DND-41 (cell line): ENCODE results near the gene DHX29.

Experiments used
- ATAC-seq: fragments of 200-7000 bp; cut with Tn5 transposase; 3 replicates; pipeline ENCODE4 v1.9.1; 2021; ENCODE audit warnings: low read depth; ENCODE audit not compliant: insufficient read depth
- DNase-seq: peaks from one replicate; pipeline ENCODE4 v3.0.0-alpha.2; 2020
- H2AFZ ChIP-seq: 2 replicates; pipeline ENCODE4 v1.6.0; 2012; ENCODE audit warnings: low read depth, low read length
- H3K27ac ChIP-seq: 2 replicates; pipeline ENCODE4 v1.5.1; 2012; ENCODE audit warnings: low read length, inconsistent platforms
- H3K27me3 ChIP-seq: fragments of 200-600 bp; sonication (generic); 2 replicates; pipeline ENCODE4 v1.6.0; 2012; ENCODE audit warnings: low read length, mild to moderate bottlenecking, inconsistent platforms; ENCODE audit not compliant: insufficient read depth, poor library complexity
- H3K36me3 ChIP-seq: 2 replicates; pipeline ENCODE4 v1.5.1; 2012; ENCODE audit warnings: low read length, inconsistent platforms; ENCODE audit not compliant: insufficient read depth
- H3K4me1 ChIP-seq: 2 replicates; pipeline ENCODE4 v1.5.1; 2012; ENCODE audit warnings: mild to moderate bottlenecking, low read length; ENCODE audit not compliant: insufficient read depth
- H3K4me2 ChIP-seq: 2 replicates; pipeline ENCODE4 v1.6.0; 2012; ENCODE audit warnings: mild to moderate bottlenecking, moderate library complexity, low read length, inconsistent platforms; ENCODE audit not compliant: insufficient read depth
- H3K4me3 ChIP-seq, 2 experiments: fragments of 200-600 bp in 1 of 2; shearing (Covaris generic) in 1 of 2; 2 replicates each; pipeline ENCODE4 v1.5.1; 2012 to 2016; ENCODE audit warnings: inconsistent platforms in 2 of 2, low read length in 2 of 2, mild to moderate bottlenecking in 2 of 2, low read depth in 1 of 2, moderate library complexity in 1 of 2
- H3K79me2 ChIP-seq: 2 replicates; pipeline ENCODE4 v1.6.0; 2012; ENCODE audit warnings: low read length, inconsistent platforms; ENCODE audit not compliant: insufficient read depth
- H3K9ac ChIP-seq: 2 replicates; pipeline ENCODE4 v1.6.0; 2012; ENCODE audit warnings: low read depth, mild to moderate bottlenecking, inconsistent platforms, low read length, moderate library complexity
- H3K9me3 ChIP-seq: 2 replicates; pipeline ENCODE4 v1.5.1; 2012; ENCODE audit warnings: low read length, moderate library complexity, mild to moderate bottlenecking, inconsistent platforms; ENCODE audit not compliant: insufficient read depth, severe bottlenecking
- H4K20me1 ChIP-seq: 2 replicates; pipeline ENCODE4 v1.6.0; 2012; ENCODE audit warnings: low read length; ENCODE audit not compliant: insufficient read depth
- CTCF ChIP-seq: IDR thresholded peaks from 2 replicates; pipeline ENCODE4 v1.5.1; 2012; ENCODE audit warnings: borderline replicate concordance, low read length, moderate library complexity, mild to moderate bottlenecking; ENCODE audit not compliant: poor library complexity, severe bottlenecking; ENCODE audit errors: extremely low read depth
- EZH2 ChIP-seq: IDR thresholded peaks from 3 replicates; pipeline ENCODE4 v1.6.1; 2012; ENCODE audit warnings: borderline replicate concordance, low read depth, mild to moderate bottlenecking, moderate library complexity, low read length, inconsistent platforms; ENCODE audit not compliant: severe bottlenecking

The DHX29 gene

DNA sequence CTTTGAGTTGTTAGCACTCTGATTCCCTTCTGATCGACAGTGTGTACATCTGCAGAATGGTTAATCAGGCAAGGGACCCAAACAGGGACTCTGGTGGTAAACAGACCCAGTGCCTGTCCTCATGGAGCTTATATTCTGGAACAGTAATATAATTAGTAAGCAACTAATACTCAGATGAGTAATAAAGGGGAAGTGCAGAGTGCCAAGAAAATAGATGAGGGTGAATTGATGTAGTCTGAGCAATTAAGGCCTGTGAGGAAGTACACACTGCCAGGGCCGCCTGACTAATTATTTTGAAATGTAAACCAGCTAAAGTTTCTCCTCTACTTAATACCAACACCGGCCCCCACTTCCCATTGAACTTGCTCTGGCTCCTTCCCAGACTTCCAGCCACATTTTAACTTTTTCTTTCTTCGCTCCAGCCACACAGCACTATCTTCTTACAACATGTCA lies 4.2 kb downstream of the DHX29 start:
- H3K4me2 ChIP-seq = no peak overlapping the region
- no peak for DNase-seq

GRCh38 chr5:55300890-55301289 lies 6.6 kb downstream of the DHX29 start:
- no peak overlapping the region for H2AFZ ChIP-seq
- no peak overlapping the region for H3K27ac ChIP-seq
- no peaks in the 10 kb centered on the region for H3K9me3 ChIP-seq
- ATAC-seq = no peak
- peaks cover 37% of the 10 kb centered on the region for H3K36me3 ChIP-seq
- no peaks in the 10 kb centered on the region for H3K27me3 ChIP-seq
- H3K4me3 ChIP-seq = no peak overlapping the region
- peaks cover 18% of the 10 kb centered on the region for H3K4me1 ChIP-seq
- H3K9ac ChIP-seq = no peak overlapping the region
- no peak for TF ChIP-seq CTCF
- no peak for TF ChIP-seq EZH2
- no peak for DNase-seq
- no peak overlapping the region for H3K4me2 ChIP-seq
- H4K20me1 ChIP-seq = peaks cover 7% of the 10 kb centered on the region; the same call in 1 of the 2 replicates
- H3K79me2 ChIP-seq = peaks cover 70% of the 10 kb centered on the region

More for the DNA sequence above, 4.2 kb downstream of the DHX29 start:
- H4K20me1 ChIP-seq = peaks cover 13% of the 10 kb centered on the region; the same call in 1 of the 2 replicates
- H2AFZ ChIP-seq = no peak overlapping the region
- TF ChIP-seq EZH2 (no peak), CTCF (no peak)
- H3K9ac ChIP-seq = no peak overlapping the region
- no peak overlapping the region for H3K27ac ChIP-seq
- no peak overlapping the region for H3K4me3 ChIP-seq
- no peak for ATAC-seq
- H3K79me2 ChIP-seq = peaks cover 89% of the 10 kb centered on the region
- H3K4me1 ChIP-seq = peaks cover 29% of the 10 kb centered on the region
- H3K27me3 ChIP-seq = no peaks in the 10 kb centered on the region
- peaks cover 17% of the 10 kb centered on the region for H3K36me3 ChIP-seq
- no peaks in the 10 kb centered on the region for H3K9me3 ChIP-seq

DNA sequence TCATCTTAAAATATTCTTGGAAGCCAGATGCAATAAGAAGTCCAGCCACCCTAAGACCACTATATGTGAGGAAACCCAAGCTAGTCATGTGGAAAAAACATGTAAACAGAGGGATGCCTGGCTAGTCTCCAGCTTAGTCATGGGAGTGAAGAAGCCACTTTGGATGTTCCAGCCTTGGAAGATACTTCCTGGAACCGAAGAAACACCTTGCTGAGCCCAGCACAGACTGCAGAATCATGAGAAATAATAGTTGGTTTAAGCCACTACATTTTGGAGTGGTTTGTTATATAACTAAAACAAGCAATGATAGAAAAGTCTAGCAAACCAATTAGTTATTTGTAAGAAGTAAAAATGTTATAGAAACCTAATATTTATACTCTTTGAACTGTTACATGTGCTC lies 12.6 kb downstream of the DHX29 start:
- Histone ChIP-seq H3K36me3 (peaks cover 81% of the 10 kb centered on the region), H3K4me1 (no peaks in the 10 kb centered on the region), H3K9ac (no peak overlapping the region), H3K79me2 (peaks cover 14% of the 10 kb centered on the region), H3K27me3 (no peaks in the 10 kb centered on the region), H3K4me3 (no peak overlapping the region), H3K9me3 (no peaks in the 10 kb centered on the region), H3K4me2 (no peak overlapping the region), H4K20me1 (peaks cover 5% of the 10 kb centered on the region; the same call in 1 of the 2 replicates), H2AFZ (no peak overlapping the region), H3K27ac (no peak overlapping the region)
- no peak for TF ChIP-seq CTCF
- no peak for TF ChIP-seq EZH2
- no peak for ATAC-seq
- DNase-seq = no peak

DNA sequence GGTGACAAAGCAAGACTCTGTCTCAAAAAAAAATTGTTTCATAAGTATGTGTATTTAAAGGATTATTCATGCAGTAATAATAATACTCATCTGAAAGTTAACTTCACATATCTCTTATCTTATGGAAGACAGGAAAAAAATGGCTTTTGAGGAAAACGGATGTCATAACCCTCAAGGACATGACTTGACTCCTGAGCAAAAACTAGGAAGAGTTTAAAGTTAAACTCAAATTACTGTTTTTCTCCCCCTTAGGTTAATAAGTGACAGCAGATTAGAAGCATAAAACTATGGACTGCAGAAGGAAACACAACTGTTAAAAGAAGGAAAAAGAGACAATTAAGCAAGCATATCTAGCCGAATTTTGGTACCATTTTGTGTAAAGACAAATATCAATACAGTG lies 16.5 kb downstream of the DHX29 start:
- Histone ChIP-seq H3K4me3 (no peak overlapping the region), H3K36me3 (peaks cover 81% of the 10 kb centered on the region), H3K27ac (no peak overlapping the region), H3K9me3 (no peaks in the 10 kb centered on the region), H2AFZ (no peak overlapping the region), H4K20me1 (no peaks in the 10 kb centered on the region), H3K9ac (no peak overlapping the region), H3K79me2 (no peaks in the 10 kb centered on the region), H3K4me2 (no peak overlapping the region), H3K27me3 (no peaks in the 10 kb centered on the region), H3K4me1 (no peaks in the 10 kb centered on the region)
- DNase-seq (no peak), ATAC-seq (no peak)
- no peak for TF ChIP-seq CTCF
- no peak for TF ChIP-seq EZH2
